Osteoblast (primary cell): ENCODE data around the gene PCDHGB2. TPM values are rescaled to one million over a fixed set of nuclear protein-coding genes. Genes with fewer than 3 reads are reported as not detected.
"Not testable (repeated sequence)": the region's sequence is repeated elsewhere in the genome, so short reads cannot be mapped to it uniquely, and the experiment has no call there.

Source experiments
- DNase-seq: peaks from one replicate; pipeline ENCODE4 v3.0.0; 2011; ENCODE audit warnings: low spot score, mixed read lengths; ENCODE audit not compliant: insufficient read length; ENCODE audit errors: missing footprints
- H2AFZ ChIP-seq: 2 replicates; pipeline ENCODE4 v1.6.0; 2011; ENCODE audit warnings: mild to moderate bottlenecking, low read length
- H3K27ac ChIP-seq: 2 replicates; pipeline ENCODE4 v1.5.1; 2011; ENCODE audit warnings: mild to moderate bottlenecking, low read depth, low read length, moderate library complexity
- H3K27me3 ChIP-seq: 2 replicates; pipeline ENCODE4 v1.6.0; 2012; ENCODE audit warnings: mild to moderate bottlenecking, control low read depth, inconsistent platforms, low read length, moderate library complexity; ENCODE audit not compliant: insufficient read depth
- H3K36me3 ChIP-seq: 2 replicates; pipeline ENCODE4 v1.5.1; 2011; ENCODE audit warnings: mild to moderate bottlenecking, low read length, control low read depth, moderate library complexity; ENCODE audit not compliant: insufficient read depth
- H3K4me1 ChIP-seq: 2 replicates; pipeline ENCODE4 v1.5.1; 2011; ENCODE audit warnings: mild to moderate bottlenecking, low read length, control low read depth, moderate library complexity; ENCODE audit not compliant: insufficient read depth
- H3K4me2 ChIP-seq: 2 replicates; pipeline ENCODE4 v1.6.0; 2011; ENCODE audit warnings: mild to moderate bottlenecking, low read length; ENCODE audit not compliant: insufficient read depth
- H3K4me3 ChIP-seq: fragments of 200-600 bp; sonication (generic); 3 replicates; pipeline ENCODE4 v1.5.1; 2012; ENCODE audit warnings: mild to moderate bottlenecking, low read length, inconsistent platforms; ENCODE audit not compliant: insufficient read depth
- H3K79me2 ChIP-seq: 2 replicates; pipeline ENCODE4 v1.6.0; 2012; ENCODE audit warnings: mild to moderate bottlenecking, low read length, control low read depth, inconsistent platforms; ENCODE audit not compliant: insufficient read depth
- H3K9me3 ChIP-seq: 2 replicates; pipeline ENCODE4 v1.5.1; 2011; ENCODE audit warnings: low read depth, low read length, control low read depth
- H4K20me1 ChIP-seq: 2 replicates; pipeline ENCODE4 v1.6.0; 2012; ENCODE audit warnings: mild to moderate bottlenecking, low read length, control low read depth; ENCODE audit not compliant: insufficient read depth
- total RNA-seq: library from RNA; depleted of rRNA; stranded (reverse); fragments of >200 nt; gene quantifications from 2 replicates; pipeline ENCODE4 v1.2.3, GENCODE V29; 2012
- TF ChIP-seq, protein P1 (sequence below): IDR thresholded peaks from 2 replicates; pipeline ENCODE4 v1.5.1; 2011; ENCODE audit warnings: mild to moderate bottlenecking, low read depth, low read length, moderate library complexity; ENCODE audit errors: extremely low read depth

Gene PCDHGB2
- total RNA-seq, 1 donor: 4.3 TPM

GRCh38 chr5:141343953-141344463, 15.8 kb upstream of the PCDHGB2 start:
- H3K9me3 ChIP-seq: peaks cover 2% of the 10 kb centered on the region
- no peaks in the 10 kb centered on the region for H3K4me1 ChIP-seq
- no peaks in the 10 kb centered on the region for H3K36me3 ChIP-seq
- peaks cover 16% of the 10 kb centered on the region for H3K27me3 ChIP-seq
- no peaks in the 10 kb centered on the region for H4K20me1 ChIP-seq
- no peak overlapping the region for H3K27ac ChIP-seq
- H2AFZ ChIP-seq: peak overlapping the region; percentile 87
- no peaks in the 10 kb centered on the region for H3K79me2 ChIP-seq
- H3K4me3 ChIP-seq: peak overlapping the region; percentile 70
- H3K4me2 ChIP-seq: peak overlapping the region; percentile 65
- TF ChIP-seq, protein P1, sequence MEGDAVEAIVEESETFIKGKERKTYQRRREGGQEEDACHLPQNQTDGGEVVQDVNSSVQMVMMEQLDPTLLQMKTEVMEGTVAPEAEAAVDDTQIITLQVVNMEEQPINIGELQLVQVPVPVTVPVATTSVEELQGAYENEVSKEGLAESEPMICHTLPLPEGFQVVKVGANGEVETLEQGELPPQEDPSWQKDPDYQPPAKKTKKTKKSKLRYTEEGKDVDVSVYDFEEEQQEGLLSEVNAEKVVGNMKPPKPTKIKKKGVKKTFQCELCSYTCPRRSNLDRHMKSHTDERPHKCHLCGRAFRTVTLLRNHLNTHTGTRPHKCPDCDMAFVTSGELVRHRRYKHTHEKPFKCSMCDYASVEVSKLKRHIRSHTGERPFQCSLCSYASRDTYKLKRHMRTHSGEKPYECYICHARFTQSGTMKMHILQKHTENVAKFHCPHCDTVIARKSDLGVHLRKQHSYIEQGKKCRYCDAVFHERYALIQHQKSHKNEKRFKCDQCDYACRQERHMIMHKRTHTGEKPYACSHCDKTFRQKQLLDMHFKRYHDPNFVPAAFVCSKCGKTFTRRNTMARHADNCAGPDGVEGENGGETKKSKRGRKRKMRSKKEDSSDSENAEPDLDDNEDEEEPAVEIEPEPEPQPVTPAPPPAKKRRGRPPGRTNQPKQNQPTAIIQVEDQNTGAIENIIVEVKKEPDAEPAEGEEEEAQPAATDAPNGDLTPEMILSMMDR: peak; percentile 7
- DNase-seq: no peak

- Histone ChIP-seq H3K4me3 (no peak overlapping the region), H4K20me1 (no peaks in the 10 kb centered on the region), H3K4me1 (no peaks in the 10 kb centered on the region), H3K36me3 (no peaks in the 10 kb centered on the region), H3K27ac (no peak overlapping the region), H3K4me2 (no peak overlapping the region), H3K79me2 (no peaks in the 10 kb centered on the region), H3K9me3 (peaks cover under 1% of the 10 kb centered on the region), H3K27me3 (peaks cover 13% of the 10 kb centered on the region), H2AFZ (no peak overlapping the region)
- TF ChIP-seq, protein P1: no peak
- no peak for DNase-seq
These were observed 14.5 kb upstream of the PCDHGB2 start for GRCh38 chr5:141345327-141345726.

GRCh38 chr5:141346017-141346416, 13.8 kb upstream of the PCDHGB2 start:
- not testable (repeated sequence) for H3K36me3 ChIP-seq, DNase-seq, H3K9me3 ChIP-seq, H3K4me2 ChIP-seq, H4K20me1 ChIP-seq, H2AFZ ChIP-seq, H3K4me3 ChIP-seq, H3K4me1 ChIP-seq, H3K27ac ChIP-seq, H3K79me2 ChIP-seq
- peaks cover 18% of the 10 kb centered on the region for H3K27me3 ChIP-seq

DNA sequence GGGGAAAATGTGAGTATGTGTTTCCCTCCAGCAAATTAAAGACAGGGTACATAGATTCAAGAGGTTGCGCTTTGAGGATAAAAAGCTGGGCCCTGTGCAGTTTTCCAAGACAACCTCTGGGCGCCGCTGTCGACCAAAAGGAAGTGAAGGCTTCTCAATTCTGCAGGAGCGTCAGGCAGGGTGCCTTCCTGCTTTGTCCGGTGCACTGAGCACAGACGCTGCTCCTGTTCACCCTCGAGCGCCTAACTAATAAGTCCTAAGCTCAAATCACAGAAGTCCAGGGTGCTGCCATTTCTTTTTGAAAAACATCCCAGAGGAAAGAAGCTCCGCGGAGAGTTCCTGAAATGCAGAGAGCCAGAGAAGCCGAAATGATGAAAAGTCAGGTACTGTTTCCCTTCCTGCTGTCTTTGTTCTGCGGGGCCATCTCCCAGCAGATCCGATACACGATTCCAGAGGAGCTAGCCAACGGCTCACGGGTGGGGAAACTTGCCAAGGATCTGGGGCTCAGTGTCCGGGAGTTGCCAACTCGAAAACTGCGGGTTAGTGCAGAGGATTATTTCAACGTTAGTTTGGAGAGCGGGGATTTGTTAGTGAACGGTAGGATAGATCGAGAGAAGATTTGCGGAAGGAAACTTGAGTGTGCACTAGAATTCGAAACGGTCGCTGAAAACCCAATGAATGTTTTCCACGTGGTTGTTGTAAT, 9.7 kb upstream of the PCDHGB2 start, which contains the start of gene PCDHGB1:
Gene PCDHGB1 (plus strand): TSS at position 183 of the 703 bp plus-strand sequence. CDS start 162 bp downstream, at position 345.
- H3K27me3 ChIP-seq: peaks cover 20% of the 10 kb centered on the region
- peak; percentile 91 for DNase-seq

More for the DNA sequence above, 9.7 kb upstream of the PCDHGB2 start, which contains the start of gene PCDHGB1:
- peaks cover 2% of the 10 kb centered on the region for H3K9me3 ChIP-seq
- TF ChIP-seq, protein P1: peak; percentile 64
- no peaks in the 10 kb centered on the region for H4K20me1 ChIP-seq
- peak within 1 kb of the TSS; percentile 83 for H3K4me2 ChIP-seq
- H2AFZ ChIP-seq: peak within 1 kb of the TSS; percentile 76
- no peak within 1 kb of the TSS for H3K27ac ChIP-seq
- H3K4me3 ChIP-seq: peak within 1 kb of the TSS; percentile 68
- no peaks in the 10 kb centered on the region for H3K36me3 ChIP-seq
- no peaks in the 10 kb centered on the region for H3K4me1 ChIP-seq
- H3K79me2 ChIP-seq: no peaks in the 10 kb centered on the region
